Skeletal muscle cell (primary cell): Measurements from ENCODE around the gene ZNF212.
"Not testable (repeated sequence)": the region's sequence is repeated elsewhere in the genome, so short reads cannot be mapped to it uniquely, and the experiment has no call there.

Source experiments
- DNase-seq: peaks from one replicate; pipeline ENCODE4 v3.0.0-alpha.2; 2010; ENCODE audit warnings: low read depth
- H3K4me3 ChIP-seq: 2 replicates; pipeline ENCODE4 v1.5.1; 2011; ENCODE audit warnings: low read depth, mild to moderate bottlenecking, control low read depth, low read length, moderate library complexity

The ZNF212 gene

DNA sequence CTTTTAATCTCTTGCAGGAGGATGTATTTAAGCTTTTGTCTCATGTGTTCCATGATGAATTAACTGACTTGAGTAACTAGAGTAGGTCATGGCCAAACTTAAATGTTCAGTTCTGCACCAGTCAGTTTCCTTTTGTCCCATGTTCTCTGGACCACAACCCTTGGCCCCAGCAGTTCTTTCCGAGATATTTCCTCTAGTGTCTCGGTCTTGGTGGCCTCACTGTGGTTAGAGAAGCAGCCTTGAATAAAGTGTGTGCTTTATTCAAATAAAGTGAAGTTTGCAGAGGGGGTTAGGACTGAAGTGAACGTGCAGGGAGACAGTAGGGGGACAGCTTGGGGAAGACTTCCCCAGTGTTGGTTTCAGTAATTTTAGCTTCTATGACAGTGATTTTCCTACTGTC is 9.3 kb downstream of the ZNF212 start:
- H3K4me3 ChIP-seq, result no peak overlapping the region
- no peak for DNase-seq

DNA sequence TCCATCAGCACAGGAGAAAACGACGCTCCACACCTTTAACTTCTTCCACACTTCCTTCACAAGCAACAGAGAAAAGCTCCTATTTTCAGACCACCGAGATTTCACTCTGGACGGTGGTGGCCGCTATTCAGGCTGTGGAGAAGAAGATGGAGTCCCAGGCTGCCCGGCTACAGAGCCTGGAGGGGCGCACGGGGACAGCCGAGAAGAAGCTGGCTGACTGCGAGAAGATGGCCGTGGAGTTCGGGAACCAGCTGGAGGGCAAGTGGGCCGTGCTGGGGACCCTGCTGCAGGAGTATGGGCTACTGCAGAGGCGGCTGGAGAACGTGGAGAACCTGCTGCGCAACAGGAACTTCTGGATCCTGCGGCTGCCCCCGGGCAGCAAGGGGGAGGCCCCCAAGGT is 10.7 kb downstream of the ZNF212 start:
- DNase-seq, H3K4me3 ChIP-seq: not testable (repeated sequence)

DNA sequence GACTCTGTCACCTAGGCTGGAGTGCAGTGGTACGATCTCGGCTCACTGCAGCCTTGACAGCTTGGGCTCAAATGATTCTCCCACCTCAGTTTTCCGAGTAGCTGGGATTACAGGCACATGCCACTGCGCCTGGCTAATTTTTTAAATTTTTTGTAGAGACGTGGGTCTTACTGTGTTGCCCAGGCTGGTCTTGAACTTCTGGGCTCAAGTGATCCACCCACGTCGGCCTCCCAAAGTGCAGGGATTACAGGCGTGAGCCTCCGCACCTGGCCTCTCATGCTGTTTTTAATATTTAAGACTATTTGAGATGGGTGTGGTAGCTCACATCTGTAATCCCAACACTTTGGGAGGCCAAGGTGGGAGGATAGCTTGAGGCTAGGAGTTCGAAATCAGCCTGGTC is 12.1 kb downstream of the ZNF212 start:
- not testable (repeated sequence) for DNase-seq, H3K4me3 ChIP-seq

DNA sequence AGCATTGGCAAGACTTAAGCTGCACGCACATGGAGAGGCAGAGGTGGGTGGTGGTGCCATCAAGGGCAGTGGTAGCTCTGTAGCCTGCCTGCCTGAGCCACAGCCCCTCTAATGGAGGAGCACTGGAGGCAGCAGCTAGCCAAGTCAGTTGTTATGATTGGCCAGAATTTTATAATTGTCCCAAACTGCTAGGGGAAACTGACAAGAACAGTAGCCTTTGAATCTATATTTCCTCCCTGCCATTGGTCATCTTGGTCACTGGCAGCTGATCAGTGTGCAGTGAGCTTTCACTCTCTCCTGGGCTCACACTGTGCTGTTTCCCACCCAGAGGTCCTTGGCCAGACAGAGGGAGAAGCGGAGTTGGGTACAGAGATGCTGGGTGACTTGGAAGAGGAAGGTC is 12.9 kb downstream of the ZNF212 start:
- no peak for DNase-seq
- H3K4me3 ChIP-seq, result no peak overlapping the region

DNA sequence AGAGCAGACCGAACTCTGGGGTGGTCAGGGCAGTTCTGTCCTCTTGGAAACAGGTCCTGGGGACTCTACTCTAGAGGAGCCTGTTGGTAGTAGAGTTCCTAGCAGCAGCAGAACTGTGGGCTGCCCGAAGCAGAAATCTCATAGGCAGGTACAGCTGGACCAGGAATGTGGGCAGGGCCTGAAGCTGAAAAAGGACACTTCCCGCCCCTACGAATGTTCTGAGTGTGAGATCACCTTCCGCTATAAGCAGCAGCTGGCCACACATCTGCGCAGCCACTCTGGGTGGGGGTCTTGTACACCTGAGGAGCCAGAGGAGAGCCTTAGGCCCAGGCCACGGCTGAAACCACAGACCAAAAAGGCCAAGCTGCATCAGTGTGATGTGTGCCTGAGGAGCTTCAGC is 14.2 kb downstream of the ZNF212 start:
- no peak for DNase-seq
- no peak overlapping the region for H3K4me3 ChIP-seq

DNA sequence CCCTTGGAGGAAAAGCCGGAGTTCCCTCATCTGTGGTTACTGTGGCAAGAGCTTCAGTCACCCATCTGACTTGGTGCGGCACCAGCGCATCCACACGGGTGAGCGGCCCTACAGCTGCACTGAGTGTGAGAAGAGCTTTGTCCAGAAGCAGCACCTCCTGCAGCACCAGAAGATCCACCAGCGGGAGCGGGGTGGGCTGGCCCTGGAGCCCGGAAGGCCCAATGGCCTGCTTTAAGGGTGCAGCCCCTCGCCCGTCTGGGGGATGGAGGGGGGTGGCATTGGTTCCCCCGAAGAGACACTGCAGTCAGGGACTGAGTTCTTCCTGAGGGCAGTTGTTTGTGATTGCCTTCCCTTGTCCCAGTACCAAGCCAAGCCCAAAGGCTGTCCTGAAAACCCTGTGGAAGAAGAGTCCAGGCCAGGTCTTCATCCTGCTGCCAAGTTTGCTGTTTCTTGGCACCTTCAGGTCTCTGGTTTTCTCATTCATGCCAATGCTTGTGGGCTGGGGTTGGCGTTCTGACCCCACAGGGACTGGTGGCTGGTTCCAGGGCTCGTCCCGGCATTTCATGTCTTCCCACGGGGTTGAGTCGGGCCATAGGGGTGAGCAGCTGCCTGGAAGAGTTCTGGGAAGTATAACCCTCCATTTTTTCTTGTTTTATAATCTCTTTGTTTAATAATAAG is 14.9 kb downstream of the ZNF212 start:
- no peak overlapping the region for H3K4me3 ChIP-seq
- DNase-seq, result no peak

DNA sequence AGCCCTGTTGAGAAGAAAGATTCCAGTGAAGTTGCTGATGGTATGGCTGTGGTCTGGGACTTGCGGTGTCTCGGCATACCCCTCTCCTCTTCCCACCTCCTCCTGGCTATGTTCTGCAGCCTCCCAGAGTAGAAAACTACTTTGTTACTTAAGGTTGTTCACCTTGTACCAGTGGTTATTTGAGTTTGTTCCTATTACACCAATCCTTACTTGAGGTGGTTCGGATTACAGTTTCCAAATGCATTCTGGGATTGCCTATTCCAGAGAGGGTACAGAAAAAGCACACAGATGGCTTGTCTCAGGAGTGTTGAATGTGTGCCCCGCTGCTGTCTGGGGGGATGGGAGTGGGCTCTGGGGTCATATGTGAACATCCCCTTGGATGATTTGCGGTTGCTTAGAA is 15.7 kb downstream of the ZNF212 start:
- no peak for DNase-seq
- no peak overlapping the region for H3K4me3 ChIP-seq

DNA sequence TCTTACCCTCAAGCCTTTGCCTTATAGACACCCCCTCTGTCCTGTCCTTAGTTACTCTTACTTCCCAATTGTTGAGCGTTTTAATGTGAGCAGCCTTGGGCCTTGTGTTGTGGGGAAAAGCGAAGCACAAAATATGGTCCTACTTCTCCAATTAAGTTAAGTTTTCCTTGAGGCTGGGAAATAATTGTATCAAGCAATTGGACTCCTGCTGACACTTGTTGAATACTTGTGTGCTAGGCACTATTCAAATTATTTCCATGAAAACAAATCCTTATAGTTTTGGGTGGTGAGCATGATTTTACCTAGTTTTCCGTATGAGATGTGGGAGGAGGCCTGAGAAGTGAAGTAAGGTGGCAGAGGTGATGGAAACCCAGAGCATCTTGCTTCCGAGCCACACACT is 17.1 kb downstream of the ZNF212 start:
- DNase-seq, result no peak

DNA sequence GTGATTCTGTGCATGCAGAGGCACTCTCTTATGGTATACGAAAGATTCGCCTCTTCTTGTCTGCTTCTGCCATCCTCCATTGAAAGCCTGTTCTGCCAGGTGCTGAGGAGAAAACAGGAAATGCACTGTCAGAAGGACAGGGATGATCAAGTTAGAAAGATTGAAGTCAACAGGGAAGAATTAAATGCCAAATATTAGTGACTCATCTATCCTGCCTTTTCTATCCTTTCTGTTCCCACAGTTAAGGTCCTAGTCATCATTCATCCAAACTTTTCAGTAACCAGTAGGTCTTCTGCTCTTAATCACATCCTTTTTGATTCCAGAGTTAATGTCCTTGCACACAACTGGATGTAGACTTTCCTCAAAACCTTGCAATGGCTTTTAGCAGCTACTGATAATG is 17.7 kb downstream of the ZNF212 start:
- peak; percentile 3 for DNase-seq
- no peak overlapping the region for H3K4me3 ChIP-seq

More for the DNA sequence above, 17.1 kb downstream of the ZNF212 start:
- no peak overlapping the region for H3K4me3 ChIP-seq

DNA sequence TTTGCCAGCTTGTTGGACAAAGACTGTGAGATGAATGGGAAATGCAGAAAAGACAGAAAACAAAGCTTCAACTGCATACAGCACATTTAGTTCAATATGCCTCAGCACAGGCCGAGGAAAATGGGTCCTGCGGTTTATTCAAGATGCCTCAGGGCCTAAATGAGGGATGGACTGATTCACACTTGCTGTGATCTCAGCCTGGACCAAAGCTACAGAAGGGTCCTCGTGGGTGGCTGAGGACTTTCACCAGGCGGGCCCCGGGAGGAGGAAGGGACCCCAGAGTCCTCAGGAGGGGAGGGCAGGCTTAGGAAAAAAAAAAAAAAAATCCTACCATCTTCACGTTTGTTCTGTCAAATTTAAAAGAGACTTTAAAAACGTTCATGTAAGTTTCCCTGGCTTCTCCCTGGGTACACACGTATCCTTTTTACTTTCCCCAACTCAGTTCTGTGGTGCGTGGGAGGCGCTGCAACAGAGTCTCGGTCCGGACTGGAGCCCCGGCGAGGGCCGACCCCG is 21.9 kb downstream of the ZNF212 start:
- no peak for DNase-seq

DNA sequence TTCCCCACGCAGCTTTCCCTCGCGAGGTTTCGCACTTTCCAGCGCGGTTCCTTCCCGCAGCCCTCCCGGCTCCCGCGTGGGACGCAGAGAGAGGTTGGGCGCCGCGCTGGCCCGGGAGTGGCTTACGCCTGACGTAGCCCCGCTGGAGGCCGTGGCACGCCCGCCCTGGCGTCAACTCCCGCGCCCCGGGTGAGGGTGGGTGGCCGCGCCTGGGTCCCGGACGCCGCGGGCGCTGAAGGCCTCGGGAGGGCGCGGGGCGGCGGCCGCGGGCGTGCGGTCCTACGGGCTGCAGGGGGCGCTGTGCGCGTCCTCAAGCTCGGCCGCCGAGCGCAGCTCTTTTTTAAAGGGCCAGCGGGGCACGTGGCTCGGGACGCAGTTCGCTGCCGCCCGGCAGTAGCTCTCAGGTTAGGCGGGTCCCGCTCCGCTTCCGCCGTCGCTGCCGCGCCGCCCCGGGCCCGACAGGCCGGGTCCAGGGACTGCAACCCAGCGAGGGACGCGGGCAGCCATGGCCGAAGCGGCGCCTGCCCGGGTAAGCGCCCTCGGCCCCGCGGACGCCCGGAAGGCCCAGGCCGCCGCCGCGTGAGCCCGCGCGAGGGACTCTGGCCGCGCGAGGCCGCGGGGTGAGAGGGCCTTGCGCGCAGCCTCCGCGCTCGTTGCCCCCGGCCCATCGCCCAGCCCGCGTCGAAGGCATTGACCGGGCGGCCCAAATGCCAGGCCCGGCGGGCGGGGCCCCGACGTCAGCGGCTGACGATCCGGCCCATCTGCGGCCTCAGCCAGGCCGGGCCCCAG is 22.6 kb downstream of the ZNF212 start, which contains the start of gene ZNF783:
Gene ZNF783 (plus strand): TSS at position 368 of the 789 bp plus-strand sequence. CDS start 138 bp downstream, at position 506.
- peak; percentile 61 for DNase-seq
- H3K4me3 ChIP-seq, result peak within 1 kb of the TSS; percentile 60

More for the DNA sequence above, 21.9 kb downstream of the ZNF212 start:
- peak overlapping the region; percentile 60 for H3K4me3 ChIP-seq

DNA sequence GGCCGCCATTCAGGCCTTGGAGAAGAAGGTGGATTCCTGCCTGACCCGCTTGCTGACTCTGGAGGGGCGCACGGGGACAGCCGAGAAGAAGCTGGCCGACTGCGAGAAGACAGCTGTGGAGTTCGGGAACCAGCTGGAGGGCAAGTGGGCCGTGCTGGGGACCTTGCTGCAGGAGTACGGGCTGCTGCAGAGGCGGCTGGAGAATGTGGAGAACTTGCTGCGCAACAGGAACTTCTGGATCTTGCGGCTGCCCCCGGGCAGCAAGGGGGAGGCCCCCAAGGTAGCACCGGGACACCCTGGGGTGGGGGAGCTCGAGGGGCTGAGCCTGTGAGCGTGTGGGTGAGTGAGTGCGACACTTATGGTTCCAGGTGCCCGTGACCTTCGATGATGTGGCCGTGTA is 27.0 kb downstream of the ZNF212 start:
- DNase-seq, result no peak
- H3K4me3 ChIP-seq, result no peak overlapping the region

DNA sequence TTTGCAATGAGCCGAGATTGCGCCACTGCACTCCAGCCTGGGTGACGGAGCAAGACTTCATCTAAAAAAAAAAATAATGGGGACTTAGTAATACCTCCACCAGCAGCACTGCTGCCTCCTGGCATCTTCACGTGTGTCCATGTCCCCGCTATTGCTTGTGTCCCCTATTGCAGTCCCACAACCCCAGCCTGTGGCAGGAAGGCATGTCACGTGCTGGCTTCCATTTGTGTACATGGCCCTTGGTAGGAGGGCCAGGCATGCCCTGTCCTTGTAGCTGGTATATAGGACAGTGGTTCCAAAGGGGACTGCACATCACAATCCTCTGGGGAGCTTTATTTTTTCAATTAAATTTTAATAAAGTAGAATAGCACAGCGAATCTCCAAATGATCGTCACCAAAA is 28.3 kb downstream of the ZNF212 start:
- DNase-seq, result no peak
- no peak overlapping the region for H3K4me3 ChIP-seq

DNA sequence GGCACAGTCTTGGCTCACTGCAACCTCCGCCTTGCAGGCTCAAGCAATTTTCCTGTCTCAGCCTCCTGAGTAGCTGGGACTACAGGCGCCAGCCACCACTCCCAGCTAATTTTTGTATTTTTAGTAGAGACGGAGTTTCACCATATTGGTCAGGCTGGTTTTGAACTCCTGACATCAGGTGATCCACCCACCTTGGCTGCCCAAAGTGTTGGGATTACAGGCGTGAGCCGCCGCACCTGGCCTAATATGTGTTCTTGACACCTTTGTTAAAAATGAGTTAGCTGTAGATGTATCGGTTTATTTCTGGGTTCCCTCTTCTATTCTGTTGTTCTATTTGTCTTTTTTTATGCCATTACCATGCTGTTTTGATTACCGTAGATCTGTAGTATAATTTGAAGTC is 35.0 kb downstream of the ZNF212 start:
- not testable (repeated sequence) for H3K4me3 ChIP-seq, DNase-seq

DNA sequence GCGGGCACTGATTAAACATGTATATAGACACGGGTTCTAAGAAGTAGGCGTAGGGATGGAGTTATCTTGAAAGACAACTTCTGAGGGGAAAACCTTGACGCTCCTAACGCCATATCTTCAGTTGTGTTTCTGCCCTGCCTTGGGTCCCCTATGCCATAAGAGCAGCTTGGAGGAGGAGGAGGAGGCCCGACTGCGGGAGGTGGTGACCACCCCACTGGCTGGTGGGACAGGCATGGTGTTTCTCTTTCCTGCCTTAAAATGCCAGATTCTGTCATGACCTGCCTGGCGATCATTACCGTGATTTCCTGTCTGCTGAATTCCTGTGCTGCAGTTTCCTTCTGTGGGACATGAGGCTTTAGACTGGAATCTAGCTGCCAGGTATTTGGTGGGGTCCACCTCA is 38.4 kb downstream of the ZNF212 start:
- H3K4me3 ChIP-seq, result no peak overlapping the region
- no peak for DNase-seq

DNA sequence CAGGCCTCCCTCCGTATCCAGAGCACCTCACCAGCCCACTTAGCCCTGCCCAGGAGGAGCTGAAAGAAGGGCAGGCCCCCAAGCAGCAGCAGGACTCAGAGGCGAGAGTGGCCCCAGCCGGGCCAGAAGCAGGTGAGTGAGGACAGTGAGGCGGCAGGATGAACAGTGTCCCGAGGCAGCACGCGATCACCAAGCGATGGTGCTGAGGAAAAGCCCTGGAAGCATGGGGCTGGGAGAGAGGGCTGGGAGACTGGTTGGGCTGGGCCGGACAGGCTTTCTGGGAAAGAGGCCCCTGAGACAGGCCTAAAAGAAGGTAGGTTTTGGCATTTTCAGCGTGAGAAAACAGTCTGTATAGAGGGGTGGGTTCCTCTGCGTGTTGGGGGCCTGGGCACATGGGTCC is 38.9 kb downstream of the ZNF212 start:
- no peak overlapping the region for H3K4me3 ChIP-seq
- no peak for DNase-seq

DNA sequence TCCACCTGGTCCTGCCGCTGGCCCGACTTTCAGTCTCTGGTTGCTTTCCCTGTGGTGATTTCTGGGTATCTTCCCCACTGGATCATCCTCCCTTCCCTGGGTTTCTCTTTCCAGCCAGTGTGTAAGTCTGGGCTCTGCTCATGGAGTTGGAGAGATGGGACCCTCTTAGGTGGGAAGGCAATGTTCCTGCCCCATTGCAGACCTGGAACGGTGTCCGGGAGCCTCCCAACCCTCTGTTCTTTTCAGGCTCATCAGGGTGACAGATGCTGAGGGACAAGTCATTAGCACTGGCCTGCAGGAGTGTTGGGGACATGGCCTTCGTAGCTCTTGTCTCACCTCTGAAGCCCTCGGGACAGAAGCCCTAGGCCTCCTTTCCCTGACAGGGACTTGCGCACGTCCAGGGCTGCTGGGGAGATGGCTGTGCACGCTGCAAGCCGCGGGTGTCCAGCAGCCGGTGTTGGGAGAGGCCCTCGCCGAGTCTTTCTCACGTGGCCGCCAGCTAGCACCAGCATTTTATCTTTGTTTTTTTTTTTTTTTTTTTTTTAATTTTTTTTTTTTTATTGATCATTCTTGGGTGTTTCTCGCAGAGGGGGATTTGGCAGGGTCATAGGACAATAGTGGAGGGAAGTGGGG is 39.8 kb downstream of the ZNF212 start:
- no peak for DNase-seq
- no peak overlapping the region for H3K4me3 ChIP-seq

DNA sequence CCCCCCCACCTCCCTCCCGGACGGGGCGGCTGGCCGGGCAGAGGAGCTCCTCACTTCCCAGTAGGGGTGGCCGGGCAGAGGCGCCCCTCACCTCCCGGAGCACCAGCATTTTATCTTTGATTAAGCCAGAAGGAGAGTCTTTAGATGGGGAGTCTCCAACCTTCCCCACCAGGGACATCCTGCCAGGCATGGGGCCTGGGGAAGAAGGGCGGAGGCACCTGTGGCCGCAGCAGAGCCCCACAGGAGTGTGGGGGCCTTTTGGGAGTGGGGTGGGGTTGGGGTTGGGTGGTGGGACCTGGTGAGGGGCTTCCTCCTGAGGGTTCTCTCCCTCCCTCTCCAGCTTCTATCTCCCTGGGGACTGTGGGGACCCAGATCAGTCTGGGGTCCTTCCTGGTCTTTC is 40.7 kb downstream of the ZNF212 start:
- no peak overlapping the region for H3K4me3 ChIP-seq
- no peak for DNase-seq

DNA sequence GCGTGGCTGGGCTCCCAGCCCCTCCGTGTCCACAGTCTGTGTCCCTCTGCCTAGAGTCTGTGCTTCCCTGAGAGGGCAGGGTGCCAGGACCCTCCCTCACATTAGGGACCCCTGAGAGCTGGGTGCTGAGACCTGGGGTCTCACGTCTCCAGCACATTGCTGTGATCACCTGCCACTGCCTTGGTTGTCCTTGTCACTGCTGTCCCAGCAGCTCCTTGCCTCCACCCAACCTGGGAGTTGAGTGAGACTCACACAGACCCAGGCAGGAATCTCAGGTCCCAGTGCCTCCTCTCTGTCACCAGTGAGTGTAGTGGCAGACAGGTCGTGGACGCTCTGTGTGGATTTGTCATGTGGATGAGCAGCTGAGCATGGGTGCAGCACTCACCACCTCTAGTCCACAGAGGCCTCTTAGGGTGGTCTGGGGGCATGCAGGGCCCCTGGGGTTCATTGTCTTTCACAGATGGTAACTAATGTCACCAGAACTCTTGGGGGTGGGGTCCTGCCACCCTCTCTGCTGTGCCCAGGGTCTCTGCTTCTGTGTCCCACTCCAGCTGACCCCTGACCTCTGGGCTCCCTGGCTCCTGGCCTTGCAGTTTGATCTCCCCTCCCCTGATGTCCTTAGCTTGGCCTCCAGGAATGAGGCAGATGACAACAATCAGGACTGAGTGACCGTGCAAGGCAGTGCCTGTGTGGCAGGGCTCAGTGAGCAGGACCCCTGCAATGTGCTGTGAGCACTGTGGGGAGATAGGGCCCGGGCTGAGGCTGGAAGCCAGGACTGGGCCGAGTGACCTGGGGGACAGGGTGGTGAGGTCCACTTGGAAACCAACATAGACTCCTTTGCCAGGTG is 41.4 kb downstream of the ZNF212 start:
- no peak overlapping the region for H3K4me3 ChIP-seq
- DNase-seq, result no peak
